Testis (tissue), 2 donors: ENCODE measurements around the gene NFATC3.

Experiments used
- CTCF ChIP-seq, 3 experiments: fragments of 450-650 bp in 2 of 3; fragments of 200-600 bp in 1 of 3; sonication (generic) in 1 of 3; IDR thresholded peaks; one replicate each; pipeline ENCODE4 v1.5.1; 2016 to 2019; ENCODE audit warnings: antibody characterized with exemption in 3 of 3, mild to moderate bottlenecking in 2 of 3, moderate library complexity in 1 of 3
- POLR2A ChIP-seq: fragments of 450-650 bp; IDR thresholded peaks from one replicate; pipeline ENCODE4 v1.6.1; 2017; ENCODE audit warnings: antibody characterized with exemption, mild to moderate bottlenecking, moderate library complexity

- TF ChIP-seq CTCF (IDR thresholded peaks at IDR 0.05): no peak
- TF ChIP-seq POLR2A: no peak
These were observed 1.2 kb downstream of the NFATC3 start for GRCh38 chr16:68086336-68086841.
